CD14-positive monocyte (primary cell): ENCODE results near the gene PEX5L. TPM values are rescaled to one million over a fixed set of nuclear protein-coding genes. Genes with fewer than 3 reads are reported as not detected.

Experiments used
- DNase-seq, 3 donors: peaks; one replicate each; pipeline ENCODE4 v3.0.0-alpha.2; 2011 to 2022
- H2AFZ ChIP-seq: 2 replicates; pipeline ENCODE4 v1.6.0; 2012; ENCODE audit warnings: mild to moderate bottlenecking, low read depth, low read length, inconsistent platforms; ENCODE audit not compliant: insufficient read depth, poor library complexity, severe bottlenecking
- H3K27ac ChIP-seq, 2 donors: 1 replicate in 1 of 2; 2 replicates in 1 of 2; pipeline ENCODE4 v1.5.1; 2012 to 2013; ENCODE audit warnings: low read length in 2 of 2, control low read depth in 1 of 2, inconsistent platforms in 1 of 2, low read depth in 1 of 2, mild to moderate bottlenecking in 1 of 2
- H3K27me3 ChIP-seq, 2 donors: one replicate each; pipeline versions ENCODE4 v1.6.0 to v1.6.1; 2011 to 2013; ENCODE audit warnings: low read length in 2 of 2; ENCODE audit not compliant: control insufficient read depth in 2 of 2, insufficient read depth in 2 of 2
- H3K36me3 ChIP-seq, 2 donors: replicated peaks in 1 of 2; 1 replicate in 1 of 2; 2 replicates in 1 of 2; pipeline versions ENCODE4 v1.5.1 to v1.6.1; 2012 to 2013; ENCODE audit warnings: low read length in 2 of 2, control low read depth in 1 of 2, inconsistent platforms in 1 of 2, mild to moderate bottlenecking in 1 of 2; ENCODE audit not compliant: insufficient read depth in 2 of 2, control insufficient read depth in 1 of 2
- H3K4me1 ChIP-seq, 2 donors: 1 replicate in 1 of 2; 2 replicates in 1 of 2; pipeline versions ENCODE4 v1.5.1 to v1.6.1; 2012 to 2013; ENCODE audit warnings: low read length in 2 of 2, control low read depth in 1 of 2, inconsistent platforms in 1 of 2, mild to moderate bottlenecking in 1 of 2, moderate library complexity in 1 of 2; ENCODE audit not compliant: insufficient read depth in 2 of 2, control insufficient read depth in 1 of 2
- H3K4me2 ChIP-seq: replicated peaks from 2 replicates; pipeline ENCODE3; 2012; ENCODE audit warnings: low read length, moderate library complexity, mild to moderate bottlenecking; ENCODE audit not compliant: poor library complexity, severe bottlenecking; ENCODE audit errors: extremely low read depth
- H3K4me3 ChIP-seq, 3 experiments: fragments of 200-600 bp in 1 of 3; sonication (generic) in 1 of 3; replicated peaks in 1 of 3; 1 replicate in 2 of 3; 2 replicates in 1 of 3; pipeline ENCODE4 v1.5.1; 2011 to 2013; ENCODE audit warnings: low read length in 3 of 3, mild to moderate bottlenecking in 3 of 3, control low read depth in 2 of 3, low read depth in 2 of 3, inconsistent platforms in 1 of 3, moderate library complexity in 1 of 3
- H3K79me2 ChIP-seq: 2 replicates; pipeline ENCODE4 v1.6.0; 2012; ENCODE audit warnings: mild to moderate bottlenecking, control low read depth, inconsistent platforms, low read length, moderate library complexity; ENCODE audit not compliant: insufficient read depth
- H3K9ac ChIP-seq: 2 replicates; pipeline ENCODE4 v1.6.0; 2017; ENCODE audit warnings: low read length, mild to moderate bottlenecking; ENCODE audit not compliant: insufficient read depth, poor library complexity, severe bottlenecking
- H3K9me3 ChIP-seq, 2 donors: replicated peaks in 1 of 2; 1 replicate in 1 of 2; 2 replicates in 1 of 2; pipeline versions ENCODE4 v1.5.1 to v1.6.1; 2012 to 2013; ENCODE audit warnings: low read length in 2 of 2, control low read depth in 1 of 2; ENCODE audit not compliant: control insufficient read depth in 1 of 2, insufficient read depth in 1 of 2
- H4K20me1 ChIP-seq: 2 replicates; pipeline ENCODE4 v1.6.0; 2012; ENCODE audit warnings: mild to moderate bottlenecking, low read length, control low read depth, moderate library complexity; ENCODE audit not compliant: insufficient read depth
- H3K27ac Mint-ChIP-seq, 7 donors: one replicate each; pipeline ENCODE4 v1.8.0; 2020; ENCODE audit warnings: mild to moderate bottlenecking in 7 of 7, mixed read lengths in 7 of 7, moderate library complexity in 6 of 7, inconsistent platforms in 2 of 7
- H3K27me3 Mint-ChIP-seq, 3 donors: one replicate each; pipeline ENCODE4 v1.8.0; 2021 to 2022; ENCODE audit warnings: low read depth in 3 of 3, mild to moderate bottlenecking in 3 of 3, mixed read lengths in 3 of 3, moderate library complexity in 3 of 3, inconsistent platforms in 1 of 3
- H3K36me3 Mint-ChIP-seq, 2 donors: one replicate each; pipeline ENCODE4 v1.8.0; 2020; ENCODE audit warnings: mixed read lengths in 2 of 2, inconsistent platforms in 1 of 2, mild to moderate bottlenecking in 1 of 2
- H3K4me1 Mint-ChIP-seq: one replicate; pipeline ENCODE4 v1.8.0; 2020; ENCODE audit warnings: mild to moderate bottlenecking, mixed read lengths
- H3K4me3 Mint-ChIP-seq, 2 donors: one replicate each; pipeline ENCODE4 v1.8.0; 2020; ENCODE audit warnings: mild to moderate bottlenecking in 2 of 2, mixed read lengths in 2 of 2, moderate library complexity in 1 of 2
- H3K9me3 Mint-ChIP-seq, 7 donors: one replicate each; pipeline ENCODE4 v1.8.0; 2020 to 2022; ENCODE audit warnings: mixed read lengths in 7 of 7, mild to moderate bottlenecking in 6 of 7, moderate library complexity in 6 of 7, inconsistent platforms in 2 of 7
- CTCF ChIP-seq: fragments of 200-600 bp; IDR thresholded peaks from one replicate; pipeline ENCODE4 v1.8.0; 2022; ENCODE audit warnings: antibody characterized with exemption, mild to moderate bottlenecking
- WGBS: methylation state at CpG from one replicate; pipeline ENCODE4 v1.1.5; 2013; ENCODE audit warnings: missing lambda C conversion rate; ENCODE audit not compliant: insufficient coverage; 5-methylcytosine and 5-hydroxymethylcytosine counted together
- intact Hi-C, 2 donors: fragments of 100-400 bp; cut with micrococcal nuclease; formaldehyde crosslinking; loops; one replicate each; pipeline versions ENCODE4 v1.15.0 to v1.15.1; 2023
- polyA plus RNA-seq, 3 donors: library from polyadenylated mRNA; depleted of rRNA in 1 of 3; unstranded in 2 of 3; stranded (reverse) in 1 of 3; fragments of 300-500 nt in 2 of 3; fragments of >200 nt in 1 of 3; fragmentation: Illumina TruSeq in 2 of 3; gene quantifications; 1 replicate in 2 of 3; 2 replicates in 1 of 3; pipeline ENCODE4 v1.2.3, GENCODE V29; 2012 to 2021

The PEX5L gene
- polyA plus RNA-seq, 3 donors, result not detected

- H3K36me3 Mint-ChIP-seq, result no peaks in the 10 kb centered on the region
- H3K4me1 ChIP-seq, result no peaks in the 10 kb centered on the region
- no peak overlapping the region for H3K4me2 ChIP-seq
- no peak overlapping the region for H3K4me3 ChIP-seq
- no peak overlapping the region for H3K27ac ChIP-seq
- no peak overlapping the region for H3K27ac Mint-ChIP-seq
- no peaks in the 10 kb centered on the region for H3K79me2 ChIP-seq
- intact Hi-C loops, result no loop called here
- H3K9me3 ChIP-seq, result no peaks in the 10 kb centered on the region
- no peak overlapping the region for H3K4me3 Mint-ChIP-seq
- no peaks in the 10 kb centered on the region for H3K4me1 Mint-ChIP-seq
- H3K9ac ChIP-seq, result no peak overlapping the region
- TF ChIP-seq CTCF, result no peak
- no peaks in the 10 kb centered on the region for H4K20me1 ChIP-seq
- H2AFZ ChIP-seq, result no peak overlapping the region
- peaks cover 0 to 3% (median 0%) of the 10 kb centered on the region in 7 donors for H3K9me3 Mint-ChIP-seq
- no peaks in the 10 kb centered on the region for H3K27me3 ChIP-seq
- peaks cover 2 to 4% (median 3%) of the 10 kb centered on the region in 3 donors for H3K27me3 Mint-ChIP-seq
- DNase-seq, result no peak
- no peaks in the 10 kb centered on the region for H3K36me3 ChIP-seq
Observed at GRCh38 chr3:179981646-179982045, 55.1 kb downstream of the PEX5L start.

GRCh38 chr3:179977356-179977755 lies 59.4 kb downstream of the PEX5L start:
- no peak overlapping the region for H3K27ac Mint-ChIP-seq

More at GRCh38 chr3:179977356-179977755, 59.4 kb downstream of the PEX5L start:
- Histone ChIP-seq H3K4me1 (no peaks in the 10 kb centered on the region), H3K27me3 (no peaks in the 10 kb centered on the region), H3K4me2 (no peak overlapping the region), H3K9ac (no peak overlapping the region), H3K4me3 (no peak overlapping the region), H4K20me1 (no peaks in the 10 kb centered on the region), H3K36me3 (no peaks in the 10 kb centered on the region), H3K27ac (no peak overlapping the region), H2AFZ (no peak overlapping the region), H3K79me2 (no peaks in the 10 kb centered on the region), H3K9me3 (no peaks in the 10 kb centered on the region)
- no peak overlapping the region for H3K4me3 Mint-ChIP-seq
- DNase-seq, result no peak
- peaks cover 0 to 2% (median 0%) of the 10 kb centered on the region in 7 donors for H3K9me3 Mint-ChIP-seq
- H3K4me1 Mint-ChIP-seq, result no peaks in the 10 kb centered on the region
- peaks cover 1 to 2% (median 2%) of the 10 kb centered on the region in 3 donors for H3K27me3 Mint-ChIP-seq
- no peaks in the 10 kb centered on the region for H3K36me3 Mint-ChIP-seq
- TF ChIP-seq CTCF, result no peak
- intact Hi-C loops, result no loop called here
- 94% methylated on average over 2 of the region's 3 CpGs for WGBS
